Progenitor cell of endocrine pancreas (in vitro differentiated cells): ENCODE measurements around the gene ZNF497. TPM values are rescaled to one million over a fixed set of nuclear protein-coding genes. Genes with fewer than 3 reads are reported as not detected.
A peak's percentile ranks its signal among the peaks of the same experiment; 100 is the strongest.
"Not testable (repeated sequence)": the region's sequence is repeated elsewhere in the genome, so short reads cannot be mapped to it uniquely, and the experiment has no call there.

ENCODE experiments used
- DNase-seq: peaks from one replicate; pipeline ENCODE4 v3.0.0; 2021; ENCODE audit warnings: low spot score; ENCODE audit not compliant: unreplicated experiment
- H3K27ac Mint-ChIP-seq: 2 replicates; pipeline ENCODE4 v1.8.0; 2021; ENCODE audit warnings: mild to moderate bottlenecking, moderate library complexity, mixed read lengths
- H3K27me3 Mint-ChIP-seq: 2 replicates; pipeline ENCODE4 v1.8.0; 2021; ENCODE audit warnings: mixed read lengths
- H3K36me3 Mint-ChIP-seq: 2 replicates; pipeline ENCODE4 v1.8.0; 2022; ENCODE audit warnings: mixed read lengths; ENCODE audit not compliant: insufficient read depth
- H3K4me1 Mint-ChIP-seq: 2 replicates; pipeline ENCODE4 v1.8.0; 2021; ENCODE audit warnings: low read depth, mixed read lengths
- H3K4me3 Mint-ChIP-seq: 2 replicates; pipeline ENCODE4 v1.8.0; 2021; ENCODE audit warnings: low read depth, mild to moderate bottlenecking, moderate library complexity, mixed read lengths
- H3K9me3 Mint-ChIP-seq: 2 replicates; pipeline ENCODE4 v1.8.0; 2021; ENCODE audit warnings: low read depth, mixed read lengths
- total RNA-seq: library from RNA; stranded (reverse); gene quantifications from 2 replicates; pipeline ENCODE4 v1.2.1, GENCODE V29; 2021
- TF ChIP-seq, protein P1 (sequence below): fragments of 200-600 bp; sonication (generic); IDR thresholded peaks from one replicate; pipeline ENCODE4 v1.5.0; 2021; ENCODE audit warnings: antibody characterized with exemption, mild to moderate bottlenecking; ENCODE audit not compliant: unreplicated experiment

ZNF497 gene
- total RNA-seq, 1 donor from 2014 or later = 13.4 TPM

DNA sequence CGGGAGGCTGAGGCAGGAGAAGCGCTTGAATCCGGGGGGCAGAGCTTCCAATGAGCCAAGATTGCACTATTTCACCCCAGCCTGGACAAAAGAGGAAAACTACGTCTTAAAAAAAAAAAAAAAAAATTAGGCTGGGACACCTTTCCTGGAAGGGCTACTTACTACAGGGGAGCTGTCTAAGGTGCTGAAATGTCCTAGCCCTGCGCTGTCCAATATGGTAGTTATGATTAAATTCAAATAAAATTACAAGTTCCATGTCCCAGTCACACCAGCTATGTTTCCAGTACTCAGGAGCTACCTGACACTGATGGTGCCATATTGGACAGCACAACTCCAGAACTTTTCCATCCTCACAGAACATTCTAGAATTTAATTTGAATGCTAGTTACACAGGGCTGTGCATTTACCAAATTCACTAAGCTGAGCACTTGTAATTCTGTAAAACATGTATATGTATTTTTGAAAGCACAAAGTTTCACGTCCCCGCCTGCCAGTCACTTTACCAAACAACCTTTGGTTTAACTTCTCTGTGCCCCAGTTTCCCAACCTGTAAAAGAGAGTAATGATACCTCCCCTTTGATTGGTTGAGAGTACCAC, 45.0 kb downstream of the ZNF497 start:
- Mint-ChIP-seq H3K4me1 (no peaks in the 10 kb centered on the region), H3K9me3 (no peaks in the 10 kb centered on the region), H3K27me3 (no peaks in the 10 kb centered on the region), H3K27ac (no peak overlapping the region), H3K4me3 (no peak overlapping the region), H3K36me3 (peaks cover 13% of the 10 kb centered on the region)
- no peak for DNase-seq
- TF ChIP-seq, protein P1, sequence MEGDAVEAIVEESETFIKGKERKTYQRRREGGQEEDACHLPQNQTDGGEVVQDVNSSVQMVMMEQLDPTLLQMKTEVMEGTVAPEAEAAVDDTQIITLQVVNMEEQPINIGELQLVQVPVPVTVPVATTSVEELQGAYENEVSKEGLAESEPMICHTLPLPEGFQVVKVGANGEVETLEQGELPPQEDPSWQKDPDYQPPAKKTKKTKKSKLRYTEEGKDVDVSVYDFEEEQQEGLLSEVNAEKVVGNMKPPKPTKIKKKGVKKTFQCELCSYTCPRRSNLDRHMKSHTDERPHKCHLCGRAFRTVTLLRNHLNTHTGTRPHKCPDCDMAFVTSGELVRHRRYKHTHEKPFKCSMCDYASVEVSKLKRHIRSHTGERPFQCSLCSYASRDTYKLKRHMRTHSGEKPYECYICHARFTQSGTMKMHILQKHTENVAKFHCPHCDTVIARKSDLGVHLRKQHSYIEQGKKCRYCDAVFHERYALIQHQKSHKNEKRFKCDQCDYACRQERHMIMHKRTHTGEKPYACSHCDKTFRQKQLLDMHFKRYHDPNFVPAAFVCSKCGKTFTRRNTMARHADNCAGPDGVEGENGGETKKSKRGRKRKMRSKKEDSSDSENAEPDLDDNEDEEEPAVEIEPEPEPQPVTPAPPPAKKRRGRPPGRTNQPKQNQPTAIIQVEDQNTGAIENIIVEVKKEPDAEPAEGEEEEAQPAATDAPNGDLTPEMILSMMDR = no peak

DNA sequence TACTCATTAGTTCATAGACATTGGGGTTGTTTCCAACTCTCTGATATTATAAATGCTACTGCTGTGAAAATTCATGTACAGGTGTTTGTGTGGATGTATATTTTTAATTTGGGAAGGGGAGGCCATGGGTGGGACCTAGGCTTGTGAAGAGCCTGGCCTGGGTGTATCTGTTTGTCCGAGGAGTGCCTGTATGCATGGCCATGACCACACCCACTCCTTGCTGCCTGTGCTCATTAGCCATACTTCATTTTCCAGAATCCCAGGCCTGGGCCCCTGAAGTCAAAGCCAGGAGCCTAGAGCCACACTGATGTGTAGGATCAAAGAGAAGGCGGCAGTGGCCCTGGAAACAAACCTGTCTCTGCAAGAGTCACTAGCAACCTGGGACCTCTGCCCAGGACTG, 47.0 kb downstream of the ZNF497 start:
- Mint-ChIP-seq H3K36me3 (peaks cover 23% of the 10 kb centered on the region), H3K4me1 (no peaks in the 10 kb centered on the region), H3K9me3 (no peaks in the 10 kb centered on the region), H3K4me3 (no peak overlapping the region), H3K27me3 (no peaks in the 10 kb centered on the region), H3K27ac (no peak overlapping the region)
- DNase-seq = no peak
- TF ChIP-seq, protein P1 = no peak

DNA sequence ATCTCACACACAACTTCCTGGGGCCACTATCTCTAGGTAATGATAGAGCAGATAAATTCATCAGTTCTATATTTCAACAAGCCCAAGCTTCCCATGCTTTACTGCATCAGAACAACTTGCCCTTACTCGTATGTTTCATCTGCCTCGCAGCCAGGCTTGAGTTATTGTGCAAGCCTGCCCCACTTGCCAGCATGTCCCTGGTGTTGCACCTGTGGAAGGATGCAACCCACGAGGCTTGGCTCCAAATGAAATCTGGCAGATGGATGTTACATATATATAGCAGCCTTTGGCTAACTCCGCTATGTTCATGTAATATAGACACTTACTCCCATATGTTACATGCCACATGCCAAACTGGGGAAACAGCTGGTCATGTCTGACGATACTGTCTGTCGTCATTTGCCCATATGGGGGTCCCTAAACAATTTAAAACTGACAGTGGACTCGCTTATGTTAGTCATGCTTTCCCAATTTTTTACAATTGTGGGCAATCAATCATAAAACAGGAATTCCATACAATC, 51.1 kb downstream of the ZNF497 start:
- TF ChIP-seq, protein P1 = no peak
- H3K27me3 Mint-ChIP-seq = no peaks in the 10 kb centered on the region
- DNase-seq = no peak
- H3K4me1 Mint-ChIP-seq = peaks cover 8% of the 10 kb centered on the region
- H3K36me3 Mint-ChIP-seq = peaks cover 41% of the 10 kb centered on the region
- H3K27ac Mint-ChIP-seq = no peak overlapping the region
- no peak overlapping the region for H3K4me3 Mint-ChIP-seq
- no peaks in the 10 kb centered on the region for H3K9me3 Mint-ChIP-seq

DNA sequence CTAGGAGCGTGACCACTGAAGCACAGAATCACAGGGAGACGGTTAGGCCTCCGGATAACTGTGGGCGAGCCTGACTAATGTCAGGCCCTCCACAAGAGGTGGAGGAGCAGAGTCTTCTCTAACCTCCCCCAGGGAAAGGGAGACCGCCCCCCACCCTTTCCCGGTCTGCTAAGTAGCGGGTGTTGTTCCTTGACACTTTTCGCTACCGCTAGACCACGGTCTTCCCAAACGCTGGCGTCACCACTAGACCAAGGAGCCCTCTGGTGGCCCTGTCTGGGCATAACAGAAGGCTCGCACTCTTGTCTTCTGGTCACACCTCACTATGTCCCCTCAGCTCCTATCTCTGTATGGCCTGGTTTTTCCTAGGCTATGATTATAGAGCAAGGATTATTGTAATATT, 51.9 kb downstream of the ZNF497 start:
- peaks cover 41% of the 10 kb centered on the region for H3K36me3 Mint-ChIP-seq

DNA sequence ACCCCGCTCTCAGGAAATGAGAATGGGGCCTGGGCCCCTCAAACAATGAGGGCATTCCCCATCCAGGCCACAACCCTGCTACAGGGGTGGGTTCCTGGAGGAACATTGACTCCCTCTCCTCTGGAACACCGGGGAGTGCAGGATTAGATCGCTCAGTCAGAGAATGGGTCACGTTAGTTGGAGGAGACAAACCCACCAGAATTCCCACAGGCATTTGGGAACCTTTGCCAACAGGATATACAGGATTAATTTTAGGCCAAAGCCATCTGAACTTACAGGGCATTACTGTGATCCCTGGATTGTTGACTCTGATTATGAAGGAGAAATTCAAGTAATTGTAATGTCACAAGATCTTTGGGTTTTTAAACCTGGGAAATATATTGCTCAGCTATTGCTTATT, 54.8 kb downstream of the ZNF497 start:
- Mint-ChIP-seq H3K27me3 (no peaks in the 10 kb centered on the region), H3K36me3 (peaks cover 32% of the 10 kb centered on the region)

More for the DNA sequence above, 51.9 kb downstream of the ZNF497 start:
- peak; percentile 22 for DNase-seq
- H3K27ac Mint-ChIP-seq, H3K27me3 Mint-ChIP-seq, H3K9me3 Mint-ChIP-seq, H3K4me3 Mint-ChIP-seq: not testable (repeated sequence)
- TF ChIP-seq, protein P1 = peak; percentile 60
- peaks cover 14% of the 10 kb centered on the region for H3K4me1 Mint-ChIP-seq

More for the DNA sequence above, 54.8 kb downstream of the ZNF497 start:
- H3K27ac Mint-ChIP-seq = no peak overlapping the region
- peaks cover 26% of the 10 kb centered on the region for H3K4me1 Mint-ChIP-seq
- H3K4me3 Mint-ChIP-seq = no peak overlapping the region
- H3K9me3 Mint-ChIP-seq = no peaks in the 10 kb centered on the region
- no peak for DNase-seq
- TF ChIP-seq, protein P1 = no peak
